ENCODE data around the gene TIGD4.

The TIGD4 gene

GRCh38 chr4:152779513-152780266 lies at the start of gene TIGD4, which contains the start of gene ARFIP1:
TSS of gene TIGD4 (minus strand) at chr4:152779730. CDS start at chr4:152771004, 8,726 bp downstream.
TSS of gene ARFIP1 (plus strand) at chr4:152779954. CDS start at chr4:152829634, 49,680 bp downstream.
- DNase-seq, result peak; percentile 95

DNA sequence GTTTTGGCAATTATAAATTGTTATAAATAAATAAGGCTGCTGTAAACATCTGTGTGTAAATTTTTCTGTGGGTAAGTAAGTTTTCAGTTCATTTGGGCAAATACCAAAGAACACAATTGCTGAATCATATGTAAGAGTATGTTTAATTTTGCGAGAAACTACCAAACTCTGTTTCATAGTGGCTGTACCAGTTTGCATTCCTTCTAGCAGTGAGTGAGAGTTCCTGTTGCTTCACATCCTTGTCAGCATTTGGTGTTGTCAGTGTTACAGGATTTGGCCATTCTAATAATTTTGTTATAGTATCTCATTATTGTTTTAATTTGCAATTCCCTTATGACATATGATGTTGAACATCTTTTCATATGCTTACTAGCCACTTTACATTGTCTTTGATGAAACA lies 48.6 kb upstream of the TIGD4 start:
- DNase-seq, result no peak

DNA sequence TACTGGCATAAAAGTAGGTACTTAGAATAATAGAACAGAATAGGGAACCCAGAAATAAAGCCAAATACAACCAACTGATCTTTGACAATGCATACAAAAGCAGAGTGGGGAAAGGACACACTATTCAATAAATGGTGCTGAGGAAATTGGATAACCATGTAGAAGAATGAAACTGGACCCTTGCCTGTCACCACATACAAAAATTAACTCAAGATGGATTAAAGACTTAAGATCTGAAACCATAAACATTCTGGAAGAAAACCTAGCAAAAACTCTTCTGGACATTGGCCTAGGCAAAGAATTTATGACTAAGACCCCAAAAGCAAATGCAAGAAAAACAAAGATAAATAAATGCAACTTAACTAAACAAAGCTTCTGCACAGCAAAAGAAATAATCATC lies 45.8 kb upstream of the TIGD4 start:
- no peak for DNase-seq

DNA sequence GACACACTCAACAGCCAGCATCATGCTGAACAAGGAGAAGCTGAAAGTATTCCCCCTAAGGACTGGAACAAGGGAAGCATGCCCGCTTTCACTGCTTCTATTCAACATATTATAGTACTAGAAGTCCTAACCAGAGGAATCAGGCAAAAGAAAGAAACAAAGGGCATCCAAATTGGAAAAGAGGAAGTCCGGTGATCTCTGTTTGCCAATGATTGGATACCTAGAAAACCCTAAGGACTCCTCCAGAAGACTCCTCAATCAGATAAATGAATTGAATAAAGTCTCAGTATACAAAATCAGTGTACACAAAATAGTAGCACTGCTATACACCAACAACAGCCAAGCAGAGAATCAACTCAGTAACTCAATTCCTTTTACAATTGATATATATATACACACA lies 45.0 kb upstream of the TIGD4 start:
- no peak for DNase-seq

DNA sequence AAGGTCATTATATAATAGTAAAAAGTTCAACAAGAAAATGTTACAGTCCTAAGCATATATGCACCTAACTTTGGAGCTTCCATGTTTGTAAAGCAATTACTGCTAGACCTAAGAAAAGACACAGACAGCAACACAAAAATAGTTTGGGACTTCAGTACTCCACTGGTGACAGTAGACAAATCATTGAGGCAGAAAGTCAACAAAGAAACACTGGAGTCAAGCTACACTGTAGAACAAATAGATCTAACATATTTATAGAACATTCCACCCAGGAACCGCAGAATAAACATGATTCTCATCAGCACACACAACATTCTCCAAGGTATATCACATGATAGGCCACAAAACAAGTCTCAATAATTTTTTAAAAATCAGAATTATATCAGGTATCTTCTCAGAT lies 42.8 kb upstream of the TIGD4 start:
- no peak for DNase-seq

GRCh38 chr4:152820073-152820472 lies 40.5 kb upstream of the TIGD4 start:
- no peak for DNase-seq

DNA sequence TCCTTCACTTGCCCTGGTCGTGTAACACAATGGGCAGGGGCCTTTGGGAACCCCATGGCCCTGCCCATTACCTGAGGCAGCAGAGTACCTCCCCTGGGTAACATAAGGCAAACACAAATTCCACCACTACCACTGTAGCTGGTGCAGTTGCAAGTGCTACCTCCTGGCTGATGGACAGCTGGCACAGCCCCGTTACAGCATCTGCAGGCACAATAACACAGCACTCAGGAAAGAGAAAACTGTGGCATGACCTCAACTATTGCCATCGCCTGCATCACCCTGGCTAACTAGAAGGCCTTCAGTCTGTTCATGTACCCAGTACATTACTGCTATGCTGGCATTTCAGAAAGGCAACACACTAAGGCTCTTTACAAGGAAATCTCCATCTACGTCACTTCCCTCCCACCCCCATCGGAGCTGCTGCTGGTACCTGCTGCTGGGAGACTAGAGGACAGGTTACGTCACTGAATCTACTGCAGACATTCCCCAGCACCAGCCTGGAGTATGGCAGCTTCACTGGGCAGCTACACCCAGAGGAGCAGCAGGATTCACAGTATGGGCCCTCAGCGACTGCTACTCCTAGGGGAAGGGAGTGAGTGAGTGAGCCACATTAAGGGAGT lies 39.6 kb upstream of the TIGD4 start:
- no peak for DNase-seq

DNA sequence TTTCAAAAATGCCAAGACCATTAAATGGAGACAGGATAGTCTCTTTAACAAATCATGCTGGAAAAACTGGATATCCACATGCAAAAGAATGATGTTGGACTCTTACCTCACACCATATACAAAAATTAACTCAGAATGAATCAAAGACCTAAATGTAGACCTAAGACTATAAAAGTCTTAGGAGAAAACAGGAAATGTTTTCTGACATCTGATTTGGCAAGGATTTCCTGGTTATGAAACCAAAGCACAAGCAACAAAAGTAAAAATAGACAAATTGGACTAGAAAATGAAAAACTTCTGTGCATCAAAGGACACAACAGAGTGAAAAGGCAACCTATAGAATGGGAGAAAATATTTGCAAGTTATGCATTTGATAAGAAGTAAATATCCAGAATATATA lies 37.8 kb upstream of the TIGD4 start:
- no peak for DNase-seq

DNA sequence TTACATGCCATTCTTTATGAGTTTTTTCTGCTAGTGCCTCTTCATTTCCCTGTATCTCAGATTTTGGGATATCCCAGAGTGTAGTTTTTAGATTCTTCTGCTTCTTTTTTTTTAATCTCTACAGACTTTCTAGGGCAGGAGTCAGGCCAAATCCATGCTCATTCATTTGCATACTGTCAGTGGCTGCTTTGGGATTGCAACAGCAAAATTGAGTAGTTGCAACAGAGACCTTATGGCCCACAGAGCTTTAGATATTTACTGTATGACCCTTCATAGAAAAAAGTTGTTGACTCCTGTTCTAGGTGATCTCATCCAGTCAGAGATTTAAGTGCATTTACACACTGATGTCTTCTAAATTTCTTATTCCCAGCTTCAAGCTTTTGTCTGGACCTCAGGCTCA lies 35.5 kb upstream of the TIGD4 start:
- DNase-seq, result no peak

- no peak for DNase-seq
Measured at GRCh38 chr4:152810715-152811287, 31.3 kb upstream of the TIGD4 start.

DNA sequence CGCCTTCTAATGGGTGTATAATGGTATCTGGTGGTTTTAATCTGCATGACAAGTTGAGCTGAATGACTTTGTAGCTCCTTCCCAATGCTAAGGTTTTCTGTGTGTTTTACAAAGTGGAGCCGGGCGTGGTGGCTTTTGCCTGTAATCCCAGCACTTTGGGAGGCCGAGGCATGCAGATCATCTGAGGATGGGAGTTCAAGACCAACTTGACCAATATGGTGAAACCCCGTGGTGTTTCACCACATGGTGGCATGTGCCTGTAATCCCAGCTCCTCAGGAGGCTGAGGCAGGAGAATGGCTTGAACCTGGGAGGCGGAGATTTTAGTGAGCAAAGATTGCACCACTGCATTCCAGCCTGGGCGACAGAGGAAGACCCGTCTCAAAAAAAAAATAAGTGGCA lies 29.1 kb upstream of the TIGD4 start:
- no peak for DNase-seq

- no peak for DNase-seq
Measured at GRCh38 chr4:152807294-152807829, 27.8 kb upstream of the TIGD4 start.

DNA sequence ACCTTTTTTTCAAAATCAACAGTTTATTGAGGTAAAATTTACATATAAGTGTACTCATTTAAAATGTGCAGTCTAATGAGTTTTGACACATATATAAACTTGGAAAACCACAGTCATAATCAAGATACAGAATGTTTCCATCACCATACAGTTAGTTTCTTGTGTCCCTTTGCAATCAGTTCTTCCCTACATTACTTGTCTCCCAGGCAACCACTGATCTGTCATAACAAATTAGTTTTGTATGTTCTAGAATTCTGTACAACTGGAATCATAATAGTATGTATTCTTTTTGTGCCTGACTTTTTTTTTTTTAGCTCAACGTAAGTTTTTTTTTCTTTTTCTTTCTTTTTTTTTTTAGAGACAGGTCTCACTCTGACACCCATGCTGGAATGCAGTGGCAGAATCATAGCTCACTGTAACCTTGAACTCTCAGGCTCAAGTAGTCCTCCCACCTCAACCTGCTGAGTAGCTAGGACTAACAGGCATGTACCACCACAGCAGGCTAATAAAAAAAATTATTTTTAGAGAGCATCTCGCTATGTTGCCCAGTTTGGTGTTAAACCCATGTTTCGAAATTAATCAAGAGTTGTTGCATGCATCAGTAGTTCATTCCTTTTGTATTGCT lies 27.1 kb upstream of the TIGD4 start:
- no peak for DNase-seq

GRCh38 chr4:152805818-152806217 lies 26.3 kb upstream of the TIGD4 start:
- DNase-seq, result no peak

DNA sequence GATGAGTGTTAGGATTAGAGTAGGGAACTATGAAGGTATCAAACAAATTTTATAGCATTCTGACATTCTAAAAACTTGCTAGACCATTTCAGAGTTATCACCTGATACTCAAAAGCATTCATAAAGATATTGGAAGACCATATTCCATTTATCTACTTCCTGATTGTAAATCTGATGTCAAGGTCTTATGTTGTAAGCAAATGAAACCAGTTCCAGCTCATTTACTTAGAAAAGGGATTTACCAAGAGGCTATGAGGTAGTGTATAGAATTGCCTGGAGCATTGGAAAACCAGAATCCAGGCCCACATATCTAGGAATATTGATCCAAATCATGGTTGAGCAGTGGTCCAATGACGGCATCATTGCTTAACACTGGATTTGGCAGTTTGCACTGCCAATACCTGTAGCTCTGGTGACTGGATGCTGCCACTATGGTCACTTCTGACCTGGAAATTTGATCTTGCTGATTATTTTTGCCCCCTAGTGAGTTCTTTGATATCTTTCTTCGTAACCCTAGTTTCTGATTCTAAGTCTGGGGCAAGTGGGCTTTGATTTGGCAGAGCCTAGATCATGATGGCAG lies 25.6 kb upstream of the TIGD4 start:
- no peak for DNase-seq

GRCh38 chr4:152803541-152803940 lies 24.0 kb upstream of the TIGD4 start:
- DNase-seq, result no peak

DNA sequence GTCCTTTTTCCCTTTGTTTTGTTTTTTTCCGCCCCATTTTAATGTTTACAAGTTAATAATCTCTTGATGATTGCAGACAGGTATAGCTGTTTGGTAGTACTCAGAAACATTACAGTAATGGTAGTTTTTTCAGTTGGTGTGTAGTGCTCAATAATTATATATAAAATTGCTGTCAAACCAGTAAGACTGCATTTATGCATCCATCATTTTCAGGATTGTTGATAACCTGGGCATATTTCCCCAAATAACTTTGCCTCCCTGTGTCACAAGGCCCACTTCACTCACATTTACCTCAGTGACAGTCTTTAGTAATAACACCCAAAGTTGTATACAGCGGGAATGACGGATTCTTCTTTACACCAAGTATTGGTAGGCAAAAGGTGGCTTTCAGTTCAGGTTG lies 16.4 kb upstream of the TIGD4 start:
- no peak for DNase-seq

GRCh38 chr4:152786627-152787026 lies 7.1 kb upstream of the TIGD4 start:
- no peak for DNase-seq

- no peak for DNase-seq
Measured at GRCh38 chr4:152785639-152786615, 6.4 kb upstream of the TIGD4 start.

DNA sequence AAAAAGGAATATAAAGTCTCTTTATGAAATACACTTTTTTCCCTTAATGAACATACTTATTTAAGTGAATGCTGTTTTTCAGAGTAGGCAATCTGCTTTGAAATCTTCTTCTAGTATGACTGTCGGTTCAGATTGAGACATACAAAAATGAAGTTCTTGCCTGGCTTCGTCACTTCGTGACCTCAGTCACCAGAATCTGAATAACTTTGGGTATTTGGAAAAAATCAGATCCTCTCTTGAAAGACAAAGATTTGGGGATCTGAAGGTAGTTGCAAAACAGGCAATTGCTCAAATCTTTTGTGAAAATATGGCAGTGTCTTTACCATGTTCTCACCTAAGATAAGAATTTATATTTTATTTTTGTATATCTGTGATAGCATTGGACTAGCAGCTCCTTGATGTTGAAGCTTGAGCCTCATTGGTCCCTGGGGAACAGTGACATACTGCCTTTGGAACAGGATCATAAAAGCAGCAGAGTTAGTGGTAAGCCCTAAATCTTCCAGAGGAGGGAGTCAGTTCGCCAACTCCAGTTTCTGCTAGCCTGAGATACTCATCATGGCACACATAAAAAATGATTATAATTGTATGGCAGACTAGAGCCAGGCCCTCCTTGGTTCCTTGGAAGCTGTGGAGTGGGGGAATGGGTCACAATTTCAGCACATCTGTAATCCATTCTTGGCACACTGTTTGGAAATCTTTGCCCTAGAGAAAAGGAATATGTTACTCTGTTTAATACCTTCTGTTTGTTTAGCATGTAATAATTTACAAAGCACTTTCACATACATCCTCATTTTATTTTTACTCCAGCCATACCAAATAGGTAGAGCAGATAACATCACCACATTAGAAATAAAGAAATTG lies 5.2 kb upstream of the TIGD4 start:
- no peak for DNase-seq

- DNase-seq, result no peak
Measured at GRCh38 chr4:152780267-152780778, 793 bp upstream of the TIGD4 start.

Measured in activated CD4-positive, CD25-positive, alpha-beta regulatory T cell treated with anti-CD3 and anti-CD28 coated beads, Interleukin-2, amount 50 U/mL, for 72 hours (primary cell).